PFSK-1 (cell line): ENCODE measurements around the gene RETSAT.

Source experiments
- FOXP2 ChIP-seq: optimal IDR thresholded peaks from 2 replicates; pipeline ENCODE3; 2011; ENCODE audit warnings: borderline replicate concordance, control low read depth, inconsistent platforms; ENCODE audit not compliant: insufficient read depth; ENCODE audit errors: extremely low read length, extremely low read depth
- POLR2AphosphoS5 ChIP-seq: IDR thresholded peaks from 2 replicates; pipeline ENCODE4 v1.6.1; 2012; ENCODE audit warnings: low read depth, mild to moderate bottlenecking, control low read depth, low read length, moderate library complexity
- REST ChIP-seq, 2 experiments: IDR thresholded peaks; 2 replicates each; pipeline versions ENCODE4 v1.6.1 to v1.8.0; 2011 to 2012; ENCODE audit warnings: low read depth in 2 of 2, low read length in 2 of 2, control low read depth in 1 of 2, inconsistent platforms in 1 of 2, mild to moderate bottlenecking in 1 of 2, moderate library complexity in 1 of 2; ENCODE audit not compliant: insufficient read depth in 1 of 2
- SIN3A ChIP-seq: IDR thresholded peaks from 2 replicates; pipeline ENCODE4 v1.6.1; 2012; ENCODE audit warnings: mild to moderate bottlenecking, low read length, moderate library complexity, borderline replicate concordance; ENCODE audit not compliant: insufficient read depth
- TAF1 ChIP-seq: IDR thresholded peaks from 2 replicates; pipeline ENCODE4 v1.6.1; 2012; ENCODE audit warnings: low read length, control low read depth, borderline replicate concordance; ENCODE audit not compliant: insufficient read depth

The RETSAT gene

DNA sequence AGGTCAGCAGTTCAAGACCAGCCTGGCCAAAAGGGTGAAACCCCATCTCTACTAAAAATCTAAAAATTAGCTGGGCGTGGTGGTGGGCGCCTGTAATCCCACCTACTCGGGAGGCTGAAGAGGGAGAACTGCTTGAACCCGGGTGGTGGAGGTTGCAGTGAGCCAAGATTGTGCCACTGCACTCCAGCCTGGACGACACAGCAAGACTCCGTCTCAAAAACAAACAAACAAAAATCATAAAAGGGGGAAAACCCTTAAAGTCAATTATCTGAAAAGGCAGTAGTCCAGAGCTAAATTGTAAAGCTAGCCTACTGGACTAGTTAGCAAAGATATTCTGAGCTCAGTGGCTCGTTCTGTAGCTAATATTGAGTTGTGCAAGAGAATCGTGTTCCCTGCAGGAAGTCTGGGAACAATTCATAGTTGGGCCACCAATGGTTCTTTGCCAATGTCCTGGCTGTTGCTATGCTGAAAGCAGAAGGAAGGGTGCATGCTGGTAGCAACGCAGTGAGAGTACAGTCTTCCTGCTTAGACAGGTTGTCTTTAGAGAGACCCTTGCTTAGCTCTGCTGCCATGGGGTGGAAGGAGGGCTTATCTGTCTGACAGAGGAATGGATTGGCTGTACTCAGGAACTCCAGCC, 30.9 kb downstream of the RETSAT start:
- no peak for TF ChIP-seq SIN3A
- no peak for TF ChIP-seq REST (IDR thresholded peaks at IDR 0.05; ENCODE audit: insufficient read depth in 1 of 2, low read depth in 2 of 2, low read length in 2 of 2)
- no peak for TF ChIP-seq TAF1
- no peak for TF ChIP-seq POLR2AphosphoS5
- TF ChIP-seq FOXP2: no peak

- no peak for TF ChIP-seq POLR2AphosphoS5
- no peak for TF ChIP-seq REST (IDR thresholded peaks at IDR 0.05; ENCODE audit: insufficient read depth in 1 of 2, low read depth in 2 of 2, low read length in 2 of 2)
- TF ChIP-seq FOXP2: no peak
- TF ChIP-seq TAF1: no peak
- no peak for TF ChIP-seq SIN3A
Measured at GRCh38 chr2:85319796-85320195, 34.5 kb downstream of the RETSAT start.

DNA sequence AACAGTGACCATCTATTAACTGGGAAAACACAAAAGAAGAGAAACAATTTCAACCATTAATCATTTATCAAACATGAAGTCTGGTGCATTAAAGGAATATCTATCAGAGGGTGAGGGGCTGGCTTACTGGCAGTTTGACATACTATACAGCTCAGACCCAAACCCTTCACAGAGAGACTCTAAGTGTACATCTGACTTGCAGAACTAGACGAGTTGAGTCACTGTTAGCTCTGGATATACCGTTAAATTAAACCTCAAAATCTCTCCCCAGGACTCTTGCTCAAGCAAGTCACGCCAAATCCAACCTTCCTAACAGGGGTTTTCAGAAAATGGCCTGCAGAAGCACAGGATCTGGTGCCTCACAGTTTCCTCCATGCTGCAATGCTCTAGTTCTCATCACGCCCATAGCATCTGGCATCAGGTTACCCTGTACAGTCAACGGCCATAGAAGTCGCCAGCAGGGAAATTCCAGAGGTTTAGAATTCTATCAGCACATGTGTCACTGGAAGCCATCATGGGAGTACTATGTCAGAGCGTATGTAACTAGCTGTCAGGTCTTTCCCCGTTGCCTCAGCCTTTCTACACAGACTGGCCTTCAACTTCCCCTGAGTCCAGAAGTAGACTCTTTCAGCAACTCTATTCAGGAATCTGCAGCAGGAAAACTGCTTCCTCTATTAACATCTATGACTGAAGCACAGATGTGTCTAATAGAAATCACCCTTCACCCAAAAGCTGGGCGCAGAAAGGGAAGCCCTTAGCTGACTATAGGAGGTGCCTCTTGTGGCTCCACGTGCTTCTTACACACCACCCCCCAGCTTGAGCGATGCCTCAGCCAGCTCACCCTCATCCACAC, 35.9 kb downstream of the RETSAT start:
- TF ChIP-seq TAF1 (no peak), REST (IDR thresholded peaks at IDR 0.05; ENCODE audit: insufficient read depth in 1 of 2, low read depth in 2 of 2, low read length in 2 of 2) (no peak), FOXP2 (no peak), POLR2AphosphoS5 (no peak)

DNA sequence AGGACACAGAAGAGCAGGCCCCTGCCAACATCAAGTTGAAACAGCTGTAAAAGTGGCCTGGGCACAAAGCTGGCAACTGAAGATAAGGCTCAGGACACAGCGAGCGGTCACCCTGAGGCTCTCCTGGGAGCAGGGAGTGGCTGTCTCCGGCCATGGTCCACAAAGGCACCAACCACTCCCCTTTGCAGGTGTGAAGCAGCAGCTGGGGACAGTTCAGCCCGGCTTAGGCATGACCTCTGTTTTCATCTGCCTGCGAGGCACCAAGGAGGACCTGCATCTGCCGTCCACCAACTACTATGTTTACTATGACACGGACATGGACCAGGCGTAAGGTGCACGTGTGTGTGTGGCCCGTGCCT, 39.5 kb downstream of the RETSAT start:
- TF ChIP-seq SIN3A (no peak), TAF1 (no peak), POLR2AphosphoS5 (no peak), REST (IDR thresholded peaks at IDR 0.05; ENCODE audit: insufficient read depth in 1 of 2, low read depth in 2 of 2, low read length in 2 of 2) (no peak), FOXP2 (no peak)

DNA sequence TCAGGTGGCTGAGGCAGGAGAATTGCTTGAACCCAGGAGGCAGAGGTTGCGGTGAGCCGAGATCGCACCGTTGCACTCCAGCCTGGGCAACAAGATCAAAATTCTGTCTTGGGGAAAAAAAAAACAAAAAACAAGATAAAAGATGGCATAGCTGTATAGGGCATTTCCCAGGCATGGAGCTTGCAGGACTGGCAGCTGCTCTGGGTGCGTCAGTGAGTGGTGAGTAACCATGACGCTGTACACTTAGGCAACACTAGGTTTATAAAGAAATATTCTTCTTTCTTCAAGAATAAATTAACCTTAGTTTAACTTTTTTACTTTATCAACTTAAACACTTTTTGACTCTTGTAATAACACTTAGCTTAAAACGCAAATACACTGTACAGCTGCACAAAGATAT, 41.9 kb downstream of the RETSAT start:
- TF ChIP-seq TAF1 (no peak), SIN3A (no peak), REST (IDR thresholded peaks at IDR 0.05; ENCODE audit: insufficient read depth in 1 of 2, low read depth in 2 of 2, low read length in 2 of 2) (no peak), POLR2AphosphoS5 (no peak), FOXP2 (no peak)
